SK-N-SH treated with all-trans-retinoic acid at 6 μM for 48 hours (cell line): ENCODE measurements around the gene SYNPO2.

Experiments
- ATAC-seq: fragments of 200-7000 bp; cut with Tn5 transposase; 3 replicates; pipeline ENCODE4 v1.9.1; 2020; ENCODE audit warnings: mild to moderate bottlenecking, moderate library complexity
- ARNTL ChIP-seq: fragments of 450-650 bp; formaldehyde crosslinking; IDR thresholded peaks from 2 replicates; pipeline ENCODE4 v1.5.0; 2020; ENCODE audit warnings: low read depth, mild to moderate bottlenecking, moderate library complexity, borderline replicate concordance
- BACH2 ChIP-seq: fragments of 250-450 bp; sonication (Bioruptor Pico); IDR thresholded peaks from 2 replicates; pipeline ENCODE4 v1.9.0; 2021; ENCODE audit warnings: mild to moderate bottlenecking, borderline replicate concordance
- CREB5 ChIP-seq: fragments of 250-450 bp; sonication (Bioruptor Pico); IDR thresholded peaks from 2 replicates; pipeline ENCODE4 v1.5.1; 2020; ENCODE audit warnings: low read depth, mild to moderate bottlenecking, moderate library complexity
- CSDC2 ChIP-seq: fragments of 250-450 bp; sonication (Bioruptor Pico); IDR thresholded peaks from 2 replicates; pipeline ENCODE4 v1.5.0; 2020; ENCODE audit warnings: mild to moderate bottlenecking, moderate library complexity
- CSRNP3 ChIP-seq: fragments of 250-450 bp; sonication (Bioruptor Pico); IDR thresholded peaks from 2 replicates; pipeline ENCODE4 v1.5.1; 2021; ENCODE audit warnings: mild to moderate bottlenecking, moderate library complexity
- ESRRG ChIP-seq: fragments of 250-450 bp; sonication (Bioruptor Pico); IDR thresholded peaks from 2 replicates; pipeline ENCODE4 v1.6.1; 2021; ENCODE audit warnings: mild to moderate bottlenecking
- GLIS3 ChIP-seq: fragments of 250-450 bp; sonication (Bioruptor Pico); IDR thresholded peaks from 2 replicates; pipeline ENCODE4 v1.5.0; 2020; ENCODE audit warnings: mild to moderate bottlenecking, moderate library complexity
- ISL1 ChIP-seq: fragments of 250-450 bp; sonication (Bioruptor Pico); IDR thresholded peaks from 2 replicates; pipeline ENCODE4 v2.1.2; 2022; ENCODE audit warnings: mild to moderate bottlenecking, moderate library complexity
- OSR1 ChIP-seq: fragments of 250-450 bp; sonication (Bioruptor Pico); IDR thresholded peaks from 2 replicates; pipeline ENCODE4 v1.8.0; 2022; ENCODE audit warnings: moderate library complexity, mild to moderate bottlenecking, inconsistent platforms
- PATZ1 ChIP-seq: fragments of 250-450 bp; sonication (Bioruptor Pico); IDR thresholded peaks from 2 replicates; pipeline ENCODE4 v1.8.0; 2020; ENCODE audit warnings: mild to moderate bottlenecking, moderate library complexity, borderline replicate concordance
- PPARA ChIP-seq: fragments of 250-450 bp; sonication (Bioruptor Pico); IDR thresholded peaks from 2 replicates; pipeline ENCODE4 v1.5.0; 2020; ENCODE audit warnings: mild to moderate bottlenecking, borderline replicate concordance
- RARB ChIP-seq: fragments of 250-450 bp; sonication (Bioruptor Pico); IDR thresholded peaks from 2 replicates; pipeline ENCODE4 v1.8.0; 2021; ENCODE audit warnings: mild to moderate bottlenecking, moderate library complexity
- SNAI2 ChIP-seq: fragments of 250-450 bp; sonication (Bioruptor Pico); IDR thresholded peaks from 2 replicates; pipeline ENCODE4 v1.5.0; 2020; ENCODE audit warnings: mild to moderate bottlenecking, moderate library complexity
- TCF4 ChIP-seq: fragments of 250-450 bp; sonication (Bioruptor Pico); IDR thresholded peaks from 2 replicates; pipeline ENCODE4 v1.8.0; 2021; ENCODE audit warnings: mild to moderate bottlenecking, moderate library complexity, borderline replicate concordance
- TOX ChIP-seq: fragments of 250-450 bp; sonication (Bioruptor Pico); IDR thresholded peaks from 2 replicates; pipeline ENCODE4 v1.8.0; 2021; ENCODE audit warnings: mild to moderate bottlenecking, moderate library complexity, borderline replicate concordance
- TSHZ2 ChIP-seq: fragments of 250-450 bp; sonication (Bioruptor Pico); IDR thresholded peaks from 2 replicates; pipeline ENCODE4 v1.5.0; 2020; ENCODE audit warnings: mild to moderate bottlenecking, moderate library complexity
- ZC3H10 ChIP-seq: fragments of 250-450 bp; sonication (Bioruptor Pico); IDR thresholded peaks from 2 replicates; pipeline ENCODE4 v1.5.1; 2021; ENCODE audit warnings: mild to moderate bottlenecking, moderate library complexity
- ZFP30 ChIP-seq: fragments of 450-650 bp; formaldehyde crosslinking; IDR thresholded peaks from 2 replicates; pipeline ENCODE4 v1.5.0; 2022; ENCODE audit warnings: mild to moderate bottlenecking, moderate library complexity
- ZNF565 ChIP-seq: fragments of 450-650 bp; formaldehyde crosslinking; conservative IDR thresholded peaks from 2 replicates; pipeline ENCODE4 v1.5.0; 2020; ENCODE audit warnings: low read depth, mild to moderate bottlenecking, moderate library complexity
- ZNF70 ChIP-seq: fragments of 450-650 bp; formaldehyde crosslinking; IDR thresholded peaks from 2 replicates; pipeline ENCODE4 v1.5.0; 2020; ENCODE audit warnings: mild to moderate bottlenecking, moderate library complexity
- ZNF8 ChIP-seq: fragments of 450-650 bp; formaldehyde crosslinking; IDR thresholded peaks from 2 replicates; pipeline ENCODE4 v1.5.0; 2020; ENCODE audit warnings: mild to moderate bottlenecking, moderate library complexity

SYNPO2 gene

GRCh38 chr4:118904935-118905334 lies 16.3 kb downstream of the SYNPO2 start:
- TF ChIP-seq BACH2 (CRISPR knock-in tag) (no peak), CREB5 (peak; percentile 66; the same call in 1 of the 2 replicates), PATZ1 (CRISPR knock-in tag) (0 out of 2 replicates have a peak, but pooled peaks have one; percentile 14), ZFP30 (CRISPR knock-in tag) (peak; percentile 25; the same call in 1 of the 2 replicates), TCF4 (CRISPR knock-in tag) (peak; percentile 78; the same call in 1 of the 2 replicates), OSR1 (no peak), TOX (CRISPR knock-in tag) (peak; percentile 30; the same call in 1 of the 2 replicates), ZC3H10 (CRISPR knock-in tag) (no peak), CSRNP3 (CRISPR knock-in tag) (peak; percentile 28; the same call in 1 of the 2 replicates), SNAI2 (CRISPR knock-in tag) (peak; percentile 83), ZNF8 (CRISPR knock-in tag) (no peak), TSHZ2 (CRISPR knock-in tag) (peak; percentile 77), ISL1 (peak; percentile 90), ESRRG (CRISPR knock-in tag) (no peak)
- ATAC-seq: peak; percentile 85

- peak; percentile 17 for ATAC-seq
- TF ChIP-seq ZFP30 (CRISPR knock-in tag) (no peak), ISL1 (no peak), OSR1 (no peak), ZNF70 (CRISPR knock-in tag) (no peak), RARB (CRISPR knock-in tag) (no peak)
Measured at GRCh38 chr4:118905566-118905965, 16.9 kb downstream of the SYNPO2 start.

- TF ChIP-seq RARB (CRISPR knock-in tag): no peak
- TF ChIP-seq GLIS3 (CRISPR knock-in tag): 0 out of 2 replicates have a peak, but pooled peaks have one; percentile 13
- TF ChIP-seq ZFP30 (CRISPR knock-in tag): no peak
- no peak for TF ChIP-seq ARNTL (CRISPR knock-in tag)
- TF ChIP-seq ISL1: peak; percentile 30; the same call in 1 of the 2 replicates
- TF ChIP-seq SNAI2 (CRISPR knock-in tag): no peak
- ATAC-seq: peak; percentile 13
Measured at GRCh38 chr4:118909173-118909956, 20.7 kb downstream of the SYNPO2 start.

GRCh38 chr4:118910221-118910620 lies 21.6 kb downstream of the SYNPO2 start:
- TF ChIP-seq TSHZ2 (CRISPR knock-in tag) (no peak), ZNF565 (CRISPR knock-in tag) (no peak), TCF4 (CRISPR knock-in tag) (no peak), PPARA (CRISPR knock-in tag) (no peak), CSRNP3 (CRISPR knock-in tag) (no peak), GLIS3 (CRISPR knock-in tag) (no peak), CSDC2 (CRISPR knock-in tag) (no peak), ARNTL (CRISPR knock-in tag) (no peak), BACH2 (CRISPR knock-in tag) (no peak)
- peak; percentile 14 for ATAC-seq
